IMR-90 (cell line): ENCODE measurements around the gene ITSN2. TPM values are rescaled to one million over a fixed set of nuclear protein-coding genes. Genes with fewer than 3 reads are reported as not detected.

ENCODE experiments used
- ATAC-seq: fragments of 200-7000 bp; cut with Tn5 transposase; 2 replicates; pipeline ENCODE4 v1.9.1; 2020; ENCODE audit warnings: low read depth, mild to moderate bottlenecking, moderate library complexity
- BruUV-seq: library from RNA; stranded (reverse); fragments of 400-500 nt; replicated peaks from 2 replicates; lab custom pipeline; 2021; lab: Mats Ljungman, UMichigan
- CTCF ChIA-PET: fragments of 300-600 bp; formaldehyde crosslinking; extraction: SDS; loops from one replicate; lab custom pipeline; 2021; ENCODE audit warnings: antibody characterized with exemption; lab: Yijun Ruan, JAX
- POLR2A ChIA-PET: fragments of 300-600 bp; sonication (Branson Sonifier 250); formaldehyde crosslinking; loops from one replicate; lab custom pipeline; 2022; ENCODE audit warnings: antibody characterized with exemption; ENCODE audit not compliant: unreplicated experiment; lab: Charles Lee
- DNase-seq: peaks from one replicate; pipeline ENCODE4 v3.0.0; 2013
- H2AFZ ChIP-seq: replicated peaks from 2 replicates; pipeline ENCODE3; 2013; ENCODE audit warnings: low read length, mild to moderate bottlenecking; ENCODE audit not compliant: poor library complexity
- H2AK5ac ChIP-seq: 2 replicates; pipeline ENCODE4 v1.6.1; 2013; ENCODE audit warnings: low read depth, low read length, inconsistent platforms
- H2AK9ac ChIP-seq: replicated peaks from 2 replicates; pipeline ENCODE3; 2013; ENCODE audit warnings: mild to moderate bottlenecking, low read depth, low read length, moderate library complexity; ENCODE audit not compliant: poor library complexity
- H2BK120ac ChIP-seq: 2 replicates; pipeline ENCODE4 v1.6.1; 2013; ENCODE audit warnings: low read depth, low read length, inconsistent platforms
- H2BK15ac ChIP-seq: 3 replicates; pipeline ENCODE4 v1.6.1; 2013; ENCODE audit warnings: low read depth, low read length, inconsistent platforms
- H2BK20ac ChIP-seq: 2 replicates; pipeline ENCODE4 v1.6.1; 2013; ENCODE audit warnings: low read depth, mild to moderate bottlenecking, inconsistent platforms, low read length, moderate library complexity
- H2BK5ac ChIP-seq: 2 replicates; pipeline ENCODE4 v1.6.1; 2013; ENCODE audit warnings: mild to moderate bottlenecking, low read depth, low read length, inconsistent platforms; ENCODE audit not compliant: poor library complexity, severe bottlenecking
- H3K14ac ChIP-seq: replicated peaks from 2 replicates; pipeline ENCODE4 v1.6.1; 2013; ENCODE audit warnings: low read depth, low read length, inconsistent platforms
- H3K18ac ChIP-seq: 2 replicates; pipeline ENCODE4 v1.6.1; 2013; ENCODE audit warnings: low read depth, low read length, control low read depth
- H3K23ac ChIP-seq: 2 replicates; pipeline ENCODE4 v1.6.1; 2013; ENCODE audit warnings: low read depth, low read length, inconsistent platforms
- H3K27ac ChIP-seq: 2 replicates; pipeline ENCODE4 v1.5.1; 2013; ENCODE audit warnings: mild to moderate bottlenecking, control low read depth, low read length; ENCODE audit not compliant: insufficient read depth
- H3K27me3 ChIP-seq: 2 replicates; pipeline ENCODE4 v1.6.1; 2013; ENCODE audit warnings: low read length; ENCODE audit not compliant: control insufficient read depth, insufficient read depth
- H3K36me3 ChIP-seq: 2 replicates; pipeline ENCODE4 v1.6.1; 2013; ENCODE audit warnings: low read length, mixed read lengths; ENCODE audit not compliant: control insufficient read depth, insufficient read depth
- H3K4ac ChIP-seq: 2 replicates; pipeline ENCODE4 v1.6.1; 2013; ENCODE audit warnings: low read depth, low read length, inconsistent platforms
- H3K4me1 ChIP-seq: 2 replicates; pipeline ENCODE4 v1.6.1; 2013; ENCODE audit warnings: low read length, mixed read lengths; ENCODE audit not compliant: control insufficient read depth, insufficient read depth
- H3K4me2 ChIP-seq: 2 replicates; pipeline ENCODE4 v1.6.1; 2013; ENCODE audit warnings: low read depth, mild to moderate bottlenecking, control low read depth, low read length, moderate library complexity
- H3K4me3 ChIP-seq: 2 replicates; pipeline ENCODE4 v1.5.1; 2013; ENCODE audit warnings: low read depth, mild to moderate bottlenecking, control low read depth, low read length, moderate library complexity; ENCODE audit not compliant: insufficient read depth
- H3K56ac ChIP-seq: 2 replicates; pipeline ENCODE4 v1.6.1; 2013; ENCODE audit warnings: low read length, inconsistent platforms; ENCODE audit not compliant: insufficient read depth; ENCODE audit errors: extremely low read depth
- H3K79me1 ChIP-seq, 2 experiments: 2 replicates each; pipeline ENCODE4 v1.6.1; 2013; ENCODE audit warnings: low read length in 2 of 2, inconsistent platforms in 1 of 2, low read depth in 1 of 2
- H3K9ac ChIP-seq: 2 replicates; pipeline ENCODE4 v1.6.1; 2013; ENCODE audit warnings: low read depth, low read length, control low read depth
- H3K9me1 ChIP-seq: 2 replicates; pipeline ENCODE4 v1.6.1; 2013; ENCODE audit warnings: low read length, inconsistent platforms; ENCODE audit not compliant: insufficient read depth
- H3K9me3 ChIP-seq: 2 replicates; pipeline ENCODE4 v1.6.1; 2013; ENCODE audit warnings: low read length; ENCODE audit not compliant: control insufficient read depth, insufficient read depth
- H4K20me1 ChIP-seq: 2 replicates; pipeline ENCODE4 v1.6.1; 2013; ENCODE audit warnings: low read length, inconsistent platforms; ENCODE audit not compliant: insufficient read depth
- H4K5ac ChIP-seq: 2 replicates; pipeline ENCODE4 v1.6.1; 2013; ENCODE audit warnings: mild to moderate bottlenecking, low read depth, low read length, control low read depth
- H4K8ac ChIP-seq, 2 experiments: 2 replicates each; pipeline ENCODE4 v1.6.1; 2013; ENCODE audit warnings: low read depth in 2 of 2, low read length in 2 of 2, control low read depth in 1 of 2, inconsistent platforms in 1 of 2
- H4K91ac ChIP-seq: 2 replicates; pipeline ENCODE4 v1.6.1; 2013; ENCODE audit warnings: low read depth, low read length, inconsistent platforms; ENCODE audit not compliant: insufficient read depth
- BHLHE40 ChIP-seq: fragments of 150-350 bp; IDR thresholded peaks from 2 replicates; pipeline ENCODE4 v1.6.1; 2016; ENCODE audit warnings: mild to moderate bottlenecking, low read depth, low read length
- CEBPB ChIP-seq: IDR thresholded peaks from 2 replicates; pipeline ENCODE4 v1.6.1; 2012; ENCODE audit warnings: low read depth, low read length, improper control_type of control experiment
- CHD1 ChIP-seq: IDR thresholded peaks from 2 replicates; pipeline ENCODE4 v1.6.1; 2012; ENCODE audit warnings: low read depth, low read length, improper control_type of control experiment
- ELK1 ChIP-seq: fragments of 150-350 bp; IDR thresholded peaks from 2 replicates; pipeline ENCODE4 v1.6.1; 2016; ENCODE audit warnings: low read depth, mild to moderate bottlenecking, low read length, moderate library complexity, borderline replicate concordance
- FOS ChIP-seq: fragments of 150-350 bp; IDR thresholded peaks from 2 replicates; pipeline ENCODE4 v1.6.1; 2016; ENCODE audit warnings: low read depth, low read length
- MAFK ChIP-seq: IDR thresholded peaks from 2 replicates; pipeline ENCODE4 v1.6.1; 2012; ENCODE audit warnings: low read depth, low read length, improper control_type of control experiment
- MAZ ChIP-seq: IDR thresholded peaks from 2 replicates; pipeline ENCODE4 v1.6.1; 2012; ENCODE audit warnings: low read depth, mild to moderate bottlenecking, low read length, improper control_type of control experiment, moderate library complexity, borderline replicate concordance
- NFE2L2 ChIP-seq: fragments of 150-350 bp; IDR thresholded peaks from 2 replicates; pipeline ENCODE4 v1.6.1; 2016; ENCODE audit warnings: low read depth, mild to moderate bottlenecking, low read length
- POLR2A ChIP-seq: IDR thresholded peaks from 2 replicates; pipeline ENCODE4 v1.6.1; 2012; ENCODE audit warnings: mild to moderate bottlenecking, low read depth, low read length
- RAD21 ChIP-seq: IDR thresholded peaks from 2 replicates; pipeline ENCODE4 v1.6.1; 2012; ENCODE audit warnings: low read length, improper control_type of control experiment
- RCOR1 ChIP-seq: IDR thresholded peaks from 2 replicates; pipeline ENCODE4 v1.6.1; 2012; ENCODE audit warnings: mild to moderate bottlenecking, low read length, improper control_type of control experiment; ENCODE audit not compliant: insufficient replicate concordance
- RFX5 ChIP-seq: IDR thresholded peaks from 2 replicates; pipeline ENCODE4 v1.8.0; 2012; ENCODE audit warnings: low read depth, mild to moderate bottlenecking, low read length, moderate library complexity
- SMC3 ChIP-seq: fragments of 150-350 bp; IDR thresholded peaks from 2 replicates; pipeline ENCODE4 v1.6.1; 2016; ENCODE audit warnings: low read depth, mild to moderate bottlenecking, antibody characterized with exemption, low read length, moderate library complexity
- WGBS, 2 experiments: methylation state at CpG; one replicate each; pipeline versions ENCODE4 v1.1.5 to v1.1.7; 2013; ENCODE audit warnings: missing lambda C conversion rate in 2 of 2; ENCODE audit not compliant: insufficient read length in 1 of 2; ENCODE audit errors: extremely low coverage in 2 of 2; 5-methylcytosine and 5-hydroxymethylcytosine counted together
- dilution Hi-C: fragments of 300-500 bp; cut with HindIII; formaldehyde crosslinking; loops from one replicate; pipeline ENCODE4 v1.14.3; 2018; ENCODE audit warnings: low sequenced_read_pairs; ENCODE audit not compliant: unreplicated experiment
- in situ Hi-C: fragments of 300-500 bp; cut with MboI; formaldehyde crosslinking; loops from 3 replicates; pipeline ENCODE4 v1.14.3; 2019; ENCODE audit warnings: low sequenced_read_pairs, inconsistent platforms, mixed read lengths
- intact Hi-C: fragments of 100-400 bp; cut with micrococcal nuclease; formaldehyde crosslinking; loops from 2 replicates; pipeline ENCODE4 v1.10.0; 2022
- polyA plus RNA-seq, 3 experiments: library from polyadenylated mRNA; depleted of rRNA; stranded (reverse); fragments of >200 nt; gene quantifications; 2 replicates each; pipeline ENCODE4 v1.2.3, GENCODE V29; 2012; ENCODE audit warnings: low replicate concordance in 1 of 3
- total RNA-seq: library from RNA; depleted of rRNA; stranded (reverse); fragments of >200 nt; gene quantifications from 2 replicates; pipeline ENCODE4 v1.2.3, GENCODE V29; 2012

ITSN2 gene
- total and polyA plus RNA-seq, 2 of the 4 experiments (the other 2 are of a cell fraction) = 10.7 to 17.2 TPM

GRCh38 chr2:24353364-24353763 is 7.0 kb downstream of the ITSN2 start:
- Histone ChIP-seq H3K4me3 (no peak overlapping the region), H3K4ac (no peak overlapping the region), H3K9me3 (no peaks in the 10 kb centered on the region), H3K27ac (no peak overlapping the region), H2BK20ac (no peak overlapping the region), H2AFZ (no peak overlapping the region), H2AK5ac (no peak overlapping the region), H3K23ac (no peak overlapping the region), H3K18ac (no peak overlapping the region), H2BK15ac (no peak overlapping the region), H3K36me3 (no peaks in the 10 kb centered on the region), H3K9ac (no peak overlapping the region), H3K9me1 (peaks cover 3% of the 10 kb centered on the region; the same call in 1 of the 2 replicates), H3K14ac (no peak overlapping the region), H3K4me1 (no peaks in the 10 kb centered on the region; the same call in 1 of the 2 replicates), H4K91ac (no peak overlapping the region), H2AK9ac (no peak overlapping the region), H3K79me1 (peaks cover 23 to 61% of the 10 kb centered on the region in 2 experiments), H4K8ac (no peak overlapping the region), H4K5ac (no peak overlapping the region), H2BK5ac (no peak overlapping the region), H3K56ac (no peak overlapping the region), H2BK120ac (no peak overlapping the region), H3K27me3 (no peaks in the 10 kb centered on the region), H3K4me2 (no peak overlapping the region), H4K20me1 (peaks cover 13% of the 10 kb centered on the region)
- TF ChIP-seq CEBPB (no peak), FOS (no peak), POLR2A (no peak), MAZ (no peak), NFE2L2 (no peak), ELK1 (no peak), MAFK (no peak), RAD21 (no peak), BHLHE40 (no peak), SMC3 (no peak), RFX5 (no peak), RCOR1 (no peak), CHD1 (no peak)
- dilution Hi-C loops = no loop called here
- intact Hi-C loops = loop anchor here (2.0 to 10.0 kb wide), 2 partner anchors 39 to 429 kb away; partner anchors contain the start of gene ATAD2B
- no TSS peak for BruUV-seq
- ChIA-PET POLR2A (no interaction called here), CTCF (no interaction called here)
- WGBS, 2 experiments = no CpG with 5 or more reads among the region's 5 CpGs
- no peak for DNase-seq
- ATAC-seq = no peak
- in situ Hi-C loops = no loop called here
